IMR-90 (cell line): Measurements from ENCODE around the gene SUDS3. TPM values are rescaled to one million over a fixed set of nuclear protein-coding genes. Genes with fewer than 3 reads are reported as not detected.

Experiments
- ATAC-seq: fragments of 200-7000 bp; cut with Tn5 transposase; 2 replicates; pipeline ENCODE4 v1.9.1; 2020; ENCODE audit warnings: low read depth, mild to moderate bottlenecking, moderate library complexity
- BruUV-seq: library from RNA; stranded (reverse); fragments of 400-500 nt; replicated peaks from 2 replicates; lab custom pipeline; 2021; lab: Mats Ljungman, UMichigan
- CTCF ChIA-PET: fragments of 300-600 bp; formaldehyde crosslinking; extraction: SDS; loops from one replicate; lab custom pipeline; 2021; ENCODE audit warnings: antibody characterized with exemption; lab: Yijun Ruan, JAX
- POLR2A ChIA-PET: fragments of 300-600 bp; sonication (Branson Sonifier 250); formaldehyde crosslinking; loops from one replicate; lab custom pipeline; 2022; ENCODE audit warnings: antibody characterized with exemption; ENCODE audit not compliant: unreplicated experiment; lab: Charles Lee
- DNase-seq: peaks from one replicate; pipeline ENCODE4 v3.0.0; 2013
- H2AFZ ChIP-seq: replicated peaks from 2 replicates; pipeline ENCODE3; 2013; ENCODE audit warnings: low read length, mild to moderate bottlenecking; ENCODE audit not compliant: poor library complexity
- H2AK5ac ChIP-seq: 2 replicates; pipeline ENCODE4 v1.6.1; 2013; ENCODE audit warnings: low read depth, low read length, inconsistent platforms
- H2AK9ac ChIP-seq: replicated peaks from 2 replicates; pipeline ENCODE3; 2013; ENCODE audit warnings: mild to moderate bottlenecking, low read depth, low read length, moderate library complexity; ENCODE audit not compliant: poor library complexity
- H2BK120ac ChIP-seq: 2 replicates; pipeline ENCODE4 v1.6.1; 2013; ENCODE audit warnings: low read depth, low read length, inconsistent platforms
- H2BK15ac ChIP-seq: 3 replicates; pipeline ENCODE4 v1.6.1; 2013; ENCODE audit warnings: low read depth, low read length, inconsistent platforms
- H2BK20ac ChIP-seq: 2 replicates; pipeline ENCODE4 v1.6.1; 2013; ENCODE audit warnings: low read depth, mild to moderate bottlenecking, inconsistent platforms, low read length, moderate library complexity
- H2BK5ac ChIP-seq: 2 replicates; pipeline ENCODE4 v1.6.1; 2013; ENCODE audit warnings: mild to moderate bottlenecking, low read depth, low read length, inconsistent platforms; ENCODE audit not compliant: poor library complexity, severe bottlenecking
- H3K14ac ChIP-seq: replicated peaks from 2 replicates; pipeline ENCODE4 v1.6.1; 2013; ENCODE audit warnings: low read depth, low read length, inconsistent platforms
- H3K18ac ChIP-seq: 2 replicates; pipeline ENCODE4 v1.6.1; 2013; ENCODE audit warnings: low read depth, low read length, control low read depth
- H3K23ac ChIP-seq: 2 replicates; pipeline ENCODE4 v1.6.1; 2013; ENCODE audit warnings: low read depth, low read length, inconsistent platforms
- H3K27ac ChIP-seq: 2 replicates; pipeline ENCODE4 v1.5.1; 2013; ENCODE audit warnings: mild to moderate bottlenecking, control low read depth, low read length; ENCODE audit not compliant: insufficient read depth
- H3K27me3 ChIP-seq: 2 replicates; pipeline ENCODE4 v1.6.1; 2013; ENCODE audit warnings: low read length; ENCODE audit not compliant: control insufficient read depth, insufficient read depth
- H3K36me3 ChIP-seq: 2 replicates; pipeline ENCODE4 v1.6.1; 2013; ENCODE audit warnings: low read length, mixed read lengths; ENCODE audit not compliant: control insufficient read depth, insufficient read depth
- H3K4ac ChIP-seq: 2 replicates; pipeline ENCODE4 v1.6.1; 2013; ENCODE audit warnings: low read depth, low read length, inconsistent platforms
- H3K4me1 ChIP-seq: 2 replicates; pipeline ENCODE4 v1.6.1; 2013; ENCODE audit warnings: low read length, mixed read lengths; ENCODE audit not compliant: control insufficient read depth, insufficient read depth
- H3K4me2 ChIP-seq: 2 replicates; pipeline ENCODE4 v1.6.1; 2013; ENCODE audit warnings: low read depth, mild to moderate bottlenecking, control low read depth, low read length, moderate library complexity
- H3K4me3 ChIP-seq: 2 replicates; pipeline ENCODE4 v1.5.1; 2013; ENCODE audit warnings: low read depth, mild to moderate bottlenecking, control low read depth, low read length, moderate library complexity; ENCODE audit not compliant: insufficient read depth
- H3K56ac ChIP-seq: 2 replicates; pipeline ENCODE4 v1.6.1; 2013; ENCODE audit warnings: low read length, inconsistent platforms; ENCODE audit not compliant: insufficient read depth; ENCODE audit errors: extremely low read depth
- H3K79me1 ChIP-seq, 2 experiments: 2 replicates each; pipeline ENCODE4 v1.6.1; 2013; ENCODE audit warnings: low read length in 2 of 2, inconsistent platforms in 1 of 2, low read depth in 1 of 2
- H3K9ac ChIP-seq: 2 replicates; pipeline ENCODE4 v1.6.1; 2013; ENCODE audit warnings: low read depth, low read length, control low read depth
- H3K9me1 ChIP-seq: 2 replicates; pipeline ENCODE4 v1.6.1; 2013; ENCODE audit warnings: low read length, inconsistent platforms; ENCODE audit not compliant: insufficient read depth
- H3K9me3 ChIP-seq: 2 replicates; pipeline ENCODE4 v1.6.1; 2013; ENCODE audit warnings: low read length; ENCODE audit not compliant: control insufficient read depth, insufficient read depth
- H4K20me1 ChIP-seq: 2 replicates; pipeline ENCODE4 v1.6.1; 2013; ENCODE audit warnings: low read length, inconsistent platforms; ENCODE audit not compliant: insufficient read depth
- H4K5ac ChIP-seq: 2 replicates; pipeline ENCODE4 v1.6.1; 2013; ENCODE audit warnings: mild to moderate bottlenecking, low read depth, low read length, control low read depth
- H4K8ac ChIP-seq, 2 experiments: 2 replicates each; pipeline ENCODE4 v1.6.1; 2013; ENCODE audit warnings: low read depth in 2 of 2, low read length in 2 of 2, control low read depth in 1 of 2, inconsistent platforms in 1 of 2
- H4K91ac ChIP-seq: 2 replicates; pipeline ENCODE4 v1.6.1; 2013; ENCODE audit warnings: low read depth, low read length, inconsistent platforms; ENCODE audit not compliant: insufficient read depth
- CHD1 ChIP-seq: IDR thresholded peaks from 2 replicates; pipeline ENCODE4 v1.6.1; 2012; ENCODE audit warnings: low read depth, low read length, improper control_type of control experiment
- CTCF ChIP-seq: conservative IDR thresholded peaks from 2 replicates; pipeline ENCODE4 v1.5.1; 2012; ENCODE audit warnings: mild to moderate bottlenecking, low read depth, low read length, improper control_type of control experiment
- FOS ChIP-seq: fragments of 150-350 bp; IDR thresholded peaks from 2 replicates; pipeline ENCODE4 v1.6.1; 2016; ENCODE audit warnings: low read depth, low read length
- MAFK ChIP-seq: IDR thresholded peaks from 2 replicates; pipeline ENCODE4 v1.6.1; 2012; ENCODE audit warnings: low read depth, low read length, improper control_type of control experiment
- NFE2L2 ChIP-seq: fragments of 150-350 bp; IDR thresholded peaks from 2 replicates; pipeline ENCODE4 v1.6.1; 2016; ENCODE audit warnings: low read depth, mild to moderate bottlenecking, low read length
- RCOR1 ChIP-seq: IDR thresholded peaks from 2 replicates; pipeline ENCODE4 v1.6.1; 2012; ENCODE audit warnings: mild to moderate bottlenecking, low read length, improper control_type of control experiment; ENCODE audit not compliant: insufficient replicate concordance
- SMC3 ChIP-seq: fragments of 150-350 bp; IDR thresholded peaks from 2 replicates; pipeline ENCODE4 v1.6.1; 2016; ENCODE audit warnings: low read depth, mild to moderate bottlenecking, antibody characterized with exemption, low read length, moderate library complexity
- WGBS, 2 experiments: methylation state at CpG; one replicate each; pipeline versions ENCODE4 v1.1.5 to v1.1.7; 2013; ENCODE audit warnings: missing lambda C conversion rate in 2 of 2; ENCODE audit not compliant: insufficient read length in 1 of 2; ENCODE audit errors: extremely low coverage in 2 of 2; 5-methylcytosine and 5-hydroxymethylcytosine counted together
- dilution Hi-C: fragments of 300-500 bp; cut with HindIII; formaldehyde crosslinking; loops from one replicate; pipeline ENCODE4 v1.14.3; 2018; ENCODE audit warnings: low sequenced_read_pairs; ENCODE audit not compliant: unreplicated experiment
- in situ Hi-C: fragments of 300-500 bp; cut with MboI; formaldehyde crosslinking; loops from 3 replicates; pipeline ENCODE4 v1.14.3; 2019; ENCODE audit warnings: low sequenced_read_pairs, inconsistent platforms, mixed read lengths
- intact Hi-C: fragments of 100-400 bp; cut with micrococcal nuclease; formaldehyde crosslinking; loops from 2 replicates; pipeline ENCODE4 v1.10.0; 2022
- polyA plus RNA-seq, 3 experiments: library from polyadenylated mRNA; depleted of rRNA; stranded (reverse); fragments of >200 nt; gene quantifications; 2 replicates each; pipeline ENCODE4 v1.2.3, GENCODE V29; 2012; ENCODE audit warnings: low replicate concordance in 1 of 3
- total RNA-seq: library from RNA; depleted of rRNA; stranded (reverse); fragments of >200 nt; gene quantifications from 2 replicates; pipeline ENCODE4 v1.2.3, GENCODE V29; 2012

SUDS3 gene
- total and polyA plus RNA-seq, 2 of the 4 experiments (the other 2 are of a cell fraction): 13.4 to 13.8 TPM

DNA sequence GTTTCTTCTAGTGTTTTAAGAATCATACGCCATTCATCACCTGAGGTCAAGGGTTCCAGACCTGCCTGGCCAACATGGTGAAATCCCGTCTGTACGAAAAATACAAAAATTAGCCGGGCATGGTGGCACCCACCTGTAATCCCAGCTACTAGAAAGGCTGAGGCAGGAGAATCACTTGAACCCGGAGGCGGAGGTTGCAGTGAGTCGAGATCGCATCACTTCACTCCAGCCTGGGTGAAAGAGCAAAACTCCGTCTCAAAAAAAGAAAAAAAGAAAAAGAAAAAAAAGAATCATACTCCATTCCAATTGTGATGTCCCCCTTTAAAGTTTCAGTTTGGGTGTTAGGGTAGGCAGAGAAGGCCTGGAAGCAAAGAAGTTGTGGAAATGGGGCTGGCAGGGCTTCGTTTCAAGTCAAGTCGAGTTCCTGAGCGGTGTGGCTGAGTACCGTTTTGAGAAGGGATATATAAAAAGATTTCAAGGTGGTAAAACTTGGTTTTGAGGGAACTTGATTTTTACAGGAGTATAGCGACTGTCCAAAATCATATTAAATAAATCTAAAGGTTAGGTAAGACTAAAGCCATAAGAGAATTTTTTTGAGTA is 2.1 kb upstream of the SUDS3 start:
- Histone ChIP-seq H2AFZ (no peak overlapping the region), H2BK120ac (no peak overlapping the region), H3K36me3 (no peaks in the 10 kb centered on the region; the same call in 1 of the 2 replicates), H3K4ac (no peak overlapping the region), H3K27me3 (no peaks in the 10 kb centered on the region), H4K91ac (no peak overlapping the region), H3K79me1 (peaks cover 3 to 18% of the 10 kb centered on the region in 2 experiments), H3K9ac (no peak overlapping the region), H2BK5ac (no peak overlapping the region), H4K5ac (no peak overlapping the region), H2BK20ac (no peak overlapping the region), H3K9me1 (no peaks in the 10 kb centered on the region), H3K4me2 (no peak overlapping the region; the same call in 1 of the 2 replicates), H3K23ac (no peak overlapping the region), H4K8ac (no peak overlapping the region; a peak in 1 of 4 replicates), H3K4me1 (peaks cover 1% of the 10 kb centered on the region; the same call in 1 of the 2 replicates), H2AK5ac (no peak overlapping the region), H2AK9ac (no peak overlapping the region), H4K20me1 (peaks cover 8% of the 10 kb centered on the region), H3K27ac (no peak overlapping the region), H3K9me3 (no peaks in the 10 kb centered on the region), H3K14ac (no peak overlapping the region), H3K4me3 (no peak overlapping the region), H3K18ac (no peak overlapping the region), H2BK15ac (no peak overlapping the region), H3K56ac (no peak overlapping the region)
- POLR2A ChIA-PET: interaction anchor here (0.6 kb wide), 1 partner anchor 35 kb away, joined by 3 read pairs; no protein-coding TSS in a partner anchor
- intact Hi-C loops: loop anchor here (5.0 kb wide), 1 partner anchor 42 kb away; no protein-coding TSS in a partner anchor
- TF ChIP-seq NFE2L2: no peak
- no peak for TF ChIP-seq SMC3
- no peak for TF ChIP-seq MAFK
- no peak for TF ChIP-seq FOS
- no peak for TF ChIP-seq CTCF
- no peak for TF ChIP-seq CHD1
- no peak for TF ChIP-seq RCOR1
- no TSS peak for BruUV-seq
- ATAC-seq (no peak), DNase-seq (no peak)
- in situ Hi-C loops: loop anchor here (5.0 to 25.0 kb wide), 2 partner anchors 192 to 1738 kb away; partner anchors contain the start of gene RAB35
- CTCF ChIA-PET: no interaction called here
- 100% methylated on average over 2 of the region's 14 CpGs; no CpG with 5 or more reads in 1 of the 2 experiments for WGBS, 2 experiments
- dilution Hi-C loops: no loop called here
